Muscle of leg (tissue), 11 donors: ENCODE results near the gene SLF2. TPM values are rescaled to one million over a fixed set of nuclear protein-coding genes. Genes with fewer than 3 reads are reported as not detected.

ENCODE experiments used
- DNase-seq: peaks from one replicate; pipeline ENCODE4 v3.0.0; 2013
- H3K27ac ChIP-seq: one replicate; pipeline ENCODE4 v1.5.1; 2013; ENCODE audit warnings: mild to moderate bottlenecking, low read length, control low read depth
- H3K27me3 ChIP-seq: one replicate; pipeline ENCODE4 v1.6.1; 2013; ENCODE audit warnings: low read length; ENCODE audit not compliant: control insufficient read depth, insufficient read depth
- H3K36me3 ChIP-seq: one replicate; pipeline ENCODE4 v1.6.1; 2013; ENCODE audit warnings: low read length; ENCODE audit not compliant: control insufficient read depth, insufficient read depth
- H3K4me1 ChIP-seq: one replicate; pipeline ENCODE4 v1.6.1; 2013; ENCODE audit warnings: low read length; ENCODE audit not compliant: control insufficient read depth, insufficient read depth
- H3K4me3 ChIP-seq: one replicate; pipeline ENCODE4 v1.5.1; 2013; ENCODE audit warnings: low read length, control low read depth
- H3K9me3 ChIP-seq: replicated peaks from 2 replicates; pipeline ENCODE4 v1.6.1; 2013; ENCODE audit warnings: low read depth, low read length; ENCODE audit not compliant: control insufficient read depth
- WGBS: methylation state at CpG from one replicate; pipeline ENCODE4 v1.1.5; 2013; ENCODE audit warnings: missing lambda C conversion rate; ENCODE audit not compliant: insufficient coverage; 5-methylcytosine and 5-hydroxymethylcytosine counted together
- polyA plus RNA-seq, 8 donors: library from polyadenylated mRNA; unstranded; fragments of 120-200 nt; gene quantifications; one replicate each; pipeline versions ENCODE4 v1.2.1 to v1.2.3, GENCODE V29; 2013; ENCODE audit warnings: inconsistent platforms in 1 of 8, low replicate concordance in 1 of 8; ENCODE audit not compliant: insufficient read length in 8 of 8, insufficient read depth in 1 of 8
- total RNA-seq: library from RNA; stranded (reverse); fragments of 120-200 nt; gene quantifications from one replicate; pipeline ENCODE4 v1.2.4, GENCODE V29; 2013

SLF2 gene
- total and polyA plus RNA-seq, 9 donors = 59.1 to 113 (median 81.4) TPM

GRCh38 chr10:100899171-100899570 is 13.6 kb upstream of the SLF2 start:
- no peak for DNase-seq
- 100% methylated on average over 1 of the region's 4 CpGs for WGBS
- Histone ChIP-seq H3K4me1 (peaks cover 27% of the 10 kb centered on the region), H3K9me3 (no peaks in the 10 kb centered on the region), H3K27ac (no peak overlapping the region), H3K4me3 (no peak overlapping the region), H3K36me3 (no peaks in the 10 kb centered on the region), H3K27me3 (no peaks in the 10 kb centered on the region)

- Histone ChIP-seq H3K9me3 (no peaks in the 10 kb centered on the region), H3K27ac (peak overlapping the region; percentile 71), H3K27me3 (no peaks in the 10 kb centered on the region), H3K4me1 (peaks cover 23% of the 10 kb centered on the region), H3K36me3 (no peaks in the 10 kb centered on the region), H3K4me3 (peak overlapping the region; percentile 1)
- DNase-seq = peak; percentile 71
- WGBS = 47% methylated on average over 3 of the region's 6 CpGs
Observed at GRCh38 chr10:100901051-100901450, 11.7 kb upstream of the SLF2 start.

GRCh38 chr10:100902622-100903021 is 10.1 kb upstream of the SLF2 start:
- DNase-seq = no peak
- Histone ChIP-seq H3K36me3 (no peaks in the 10 kb centered on the region), H3K4me1 (peaks cover 23% of the 10 kb centered on the region), H3K4me3 (no peak overlapping the region), H3K27ac (no peak overlapping the region), H3K27me3 (no peaks in the 10 kb centered on the region), H3K9me3 (no peaks in the 10 kb centered on the region)
- WGBS = no CpG with 5 or more reads among the region's 7 CpGs

GRCh38 chr10:100904917-100905316 is 7.8 kb upstream of the SLF2 start:
- Histone ChIP-seq H3K36me3 (no peaks in the 10 kb centered on the region), H3K4me1 (peaks cover 29% of the 10 kb centered on the region), H3K27me3 (no peaks in the 10 kb centered on the region), H3K4me3 (no peak overlapping the region), H3K9me3 (no peaks in the 10 kb centered on the region), H3K27ac (peak overlapping the region; percentile 15)
- WGBS = no CpG with 5 or more reads among the region's 2 CpGs
- no peak for DNase-seq

GRCh38 chr10:100907175-100907574 is 5.6 kb upstream of the SLF2 start:
- no peaks in the 10 kb centered on the region for H3K36me3 ChIP-seq
- no peak for DNase-seq
- no peak overlapping the region for H3K27ac ChIP-seq
- no peak overlapping the region for H3K4me3 ChIP-seq
- H3K27me3 ChIP-seq = no peaks in the 10 kb centered on the region
- H3K9me3 ChIP-seq = no peaks in the 10 kb centered on the region
- peaks cover 30% of the 10 kb centered on the region for H3K4me1 ChIP-seq
- 0% methylated on average over 1 of the region's 1 CpG for WGBS

GRCh38 chr10:100907773-100908363 is 4.9 kb upstream of the SLF2 start:
- DNase-seq = no peak
- Histone ChIP-seq H3K27me3 (no peaks in the 10 kb centered on the region), H3K4me1 (peaks cover 30% of the 10 kb centered on the region), H3K9me3 (no peaks in the 10 kb centered on the region), H3K36me3 (no peaks in the 10 kb centered on the region), H3K27ac (no peak overlapping the region), H3K4me3 (no peak overlapping the region)
- WGBS = no CpG with 5 or more reads among the region's 4 CpGs

- no peaks in the 10 kb centered on the region for H3K27me3 ChIP-seq
- no peaks in the 10 kb centered on the region for H3K9me3 ChIP-seq
- DNase-seq = no peak
- WGBS = 65% methylated on average over 7 of the region's 8 CpGs
- H3K4me3 ChIP-seq = no peak overlapping the region
- H3K27ac ChIP-seq = no peak overlapping the region
- H3K36me3 ChIP-seq = no peaks in the 10 kb centered on the region
- H3K4me1 ChIP-seq = peaks cover 30% of the 10 kb centered on the region
Observed at GRCh38 chr10:100908378-100908777, 4.4 kb upstream of the SLF2 start.

- H3K27me3 ChIP-seq = no peaks in the 10 kb centered on the region
- H3K4me1 ChIP-seq = peaks cover 31% of the 10 kb centered on the region
- no peak overlapping the region for H3K4me3 ChIP-seq
- no peaks in the 10 kb centered on the region for H3K9me3 ChIP-seq
- no peaks in the 10 kb centered on the region for H3K36me3 ChIP-seq
- DNase-seq = peak; percentile 43
- 9% methylated on average over 3 of the region's 6 CpGs for WGBS
- peak overlapping the region; percentile 68 for H3K27ac ChIP-seq
Observed at GRCh38 chr10:100909501-100910263, 3.1 kb upstream of the SLF2 start.

- peaks cover under 1% of the 10 kb centered on the region for H3K36me3 ChIP-seq
- WGBS = no CpG with 5 or more reads among the region's 4 CpGs
- H3K27me3 ChIP-seq = no peaks in the 10 kb centered on the region
- no peak for DNase-seq
- H3K4me3 ChIP-seq = no peak overlapping the region
- H3K4me1 ChIP-seq = peaks cover 28% of the 10 kb centered on the region
- peak overlapping the region; percentile 93 for H3K27ac ChIP-seq
- no peaks in the 10 kb centered on the region for H3K9me3 ChIP-seq
Observed at GRCh38 chr10:100911472-100911871, 1.3 kb upstream of the SLF2 start.

GRCh38 chr10:100912013-100912604 is 654 bp upstream of the SLF2 start:
- Histone ChIP-seq H3K4me3 (peak overlapping the region; percentile 44), H3K27ac (peak overlapping the region; percentile 93), H3K4me1 (peaks cover 28% of the 10 kb centered on the region), H3K27me3 (no peaks in the 10 kb centered on the region), H3K9me3 (no peaks in the 10 kb centered on the region), H3K36me3 (peaks cover 6% of the 10 kb centered on the region)
- WGBS = no CpG with 5 or more reads among the region's 12 CpGs
- no peak for DNase-seq
